ENCODE measurements around the gene WDR18.

DNA sequence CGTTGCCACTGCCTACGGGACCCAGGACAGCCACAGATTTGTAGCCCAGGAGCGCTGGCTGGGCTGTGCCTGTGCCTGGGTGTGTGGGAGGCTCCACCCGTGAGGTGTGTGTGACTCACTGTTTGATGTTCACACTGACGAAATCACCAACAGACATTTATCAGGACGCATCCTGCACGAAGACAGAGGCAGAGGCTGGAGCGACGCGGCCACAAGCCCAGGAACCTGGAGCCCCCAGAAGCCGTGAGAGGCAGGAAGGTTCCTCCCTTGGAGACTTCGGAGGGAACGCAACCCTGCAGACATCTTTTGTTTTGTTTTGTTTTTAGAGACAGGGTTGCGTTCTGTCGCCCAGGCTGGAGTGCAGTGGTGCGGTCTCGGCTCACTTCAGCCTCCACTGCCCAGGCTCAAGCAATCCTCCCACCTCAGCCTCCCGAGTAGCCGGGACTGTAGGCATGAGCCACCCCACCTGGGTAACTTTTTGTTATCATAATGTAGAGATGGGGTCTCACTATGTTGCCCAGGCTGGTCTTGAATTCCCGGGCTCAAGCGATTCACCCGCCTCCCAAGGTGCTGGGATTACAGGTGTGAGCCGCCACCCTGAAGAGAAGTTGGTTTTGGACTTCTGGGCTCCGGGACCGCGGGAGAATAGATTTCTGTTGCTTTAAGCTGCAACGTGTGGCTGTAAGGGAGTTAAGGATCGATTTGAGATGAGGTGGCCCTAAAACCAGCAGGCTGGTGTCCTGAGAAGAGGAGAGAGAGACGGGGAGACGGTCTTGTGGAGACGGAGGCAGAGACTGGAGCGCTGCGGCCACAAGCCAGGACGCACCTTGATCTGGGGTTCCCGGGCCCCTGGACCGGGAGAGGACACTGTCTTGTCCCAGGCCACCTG, 24.9 kb upstream of the WDR18 start:
- TF ChIP-seq CTCF (IDR thresholded peaks at IDR 0.05) (no peak), POLR2A (IDR thresholded peaks at IDR 0.05) (no peak)

Data from upper lobe of left lung (tissue), 4 donors.